ENCODE data around the gene MADCAM1. TPM values are rescaled to one million over a fixed set of nuclear protein-coding genes. Genes with fewer than 3 reads are reported as not detected.

MADCAM1 gene
- total and polyA plus RNA-seq, 2 experiments from 2014 or later, result 2.9 to 4.0 TPM

DNA sequence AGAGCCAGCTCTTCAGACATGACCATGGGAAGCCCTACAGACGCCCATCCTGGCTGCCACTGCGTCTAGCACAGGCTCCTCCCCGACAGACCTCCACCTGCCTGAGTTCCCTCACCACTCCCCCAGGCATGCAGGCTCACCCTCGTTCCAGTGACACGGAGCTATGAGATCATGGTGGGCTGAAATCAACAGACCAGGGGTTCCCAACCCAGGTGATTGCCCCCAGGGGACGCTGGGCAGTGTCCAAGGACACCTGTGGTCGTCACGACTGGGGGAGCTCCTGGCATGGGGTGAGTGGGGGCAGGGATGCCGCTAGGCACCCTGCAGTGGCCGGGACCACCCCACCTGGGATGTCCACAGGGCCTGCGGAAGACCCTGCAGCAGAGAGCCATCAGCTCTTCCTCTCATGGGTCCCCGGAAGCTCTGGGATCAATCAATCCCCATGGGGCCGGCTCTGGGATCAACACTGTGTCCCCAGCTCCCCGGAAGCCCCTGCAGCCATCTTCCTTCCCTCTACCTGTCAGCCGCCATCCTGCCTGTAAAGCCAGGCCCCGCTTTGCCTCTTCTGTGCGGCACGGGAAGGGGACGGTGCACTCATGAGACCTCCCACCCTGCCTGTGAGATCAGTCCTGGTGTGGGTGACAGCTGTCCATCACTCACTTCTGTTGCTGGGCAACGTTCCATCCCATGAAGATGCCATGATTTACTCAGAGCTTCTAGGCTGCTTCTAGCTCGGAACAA is 12.8 kb upstream of the MADCAM1 start:
- TF ChIP-seq EZH2phosphoT487 (IDR thresholded peaks at IDR 0.05; ENCODE audit: low read depth, severe bottlenecking, unreplicated experiment), result no peak
- TF ChIP-seq EZH2 (IDR thresholded peaks at IDR 0.05; ENCODE audit: borderline replicate concordance), result no peak
- TF ChIP-seq, protein P1, sequence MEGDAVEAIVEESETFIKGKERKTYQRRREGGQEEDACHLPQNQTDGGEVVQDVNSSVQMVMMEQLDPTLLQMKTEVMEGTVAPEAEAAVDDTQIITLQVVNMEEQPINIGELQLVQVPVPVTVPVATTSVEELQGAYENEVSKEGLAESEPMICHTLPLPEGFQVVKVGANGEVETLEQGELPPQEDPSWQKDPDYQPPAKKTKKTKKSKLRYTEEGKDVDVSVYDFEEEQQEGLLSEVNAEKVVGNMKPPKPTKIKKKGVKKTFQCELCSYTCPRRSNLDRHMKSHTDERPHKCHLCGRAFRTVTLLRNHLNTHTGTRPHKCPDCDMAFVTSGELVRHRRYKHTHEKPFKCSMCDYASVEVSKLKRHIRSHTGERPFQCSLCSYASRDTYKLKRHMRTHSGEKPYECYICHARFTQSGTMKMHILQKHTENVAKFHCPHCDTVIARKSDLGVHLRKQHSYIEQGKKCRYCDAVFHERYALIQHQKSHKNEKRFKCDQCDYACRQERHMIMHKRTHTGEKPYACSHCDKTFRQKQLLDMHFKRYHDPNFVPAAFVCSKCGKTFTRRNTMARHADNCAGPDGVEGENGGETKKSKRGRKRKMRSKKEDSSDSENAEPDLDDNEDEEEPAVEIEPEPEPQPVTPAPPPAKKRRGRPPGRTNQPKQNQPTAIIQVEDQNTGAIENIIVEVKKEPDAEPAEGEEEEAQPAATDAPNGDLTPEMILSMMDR (IDR thresholded peaks at IDR 0.05; ENCODE audit: poor library complexity), result no peak
- no peaks in the 10 kb centered on the region for H3K9me3 ChIP-seq (ENCODE audit: low read depth)
- WGBS (ENCODE audit: low lambda C conversion rate, missing lambda C conversion rate), result 77% methylated on average over 21 of the region's 21 CpGs

DNA sequence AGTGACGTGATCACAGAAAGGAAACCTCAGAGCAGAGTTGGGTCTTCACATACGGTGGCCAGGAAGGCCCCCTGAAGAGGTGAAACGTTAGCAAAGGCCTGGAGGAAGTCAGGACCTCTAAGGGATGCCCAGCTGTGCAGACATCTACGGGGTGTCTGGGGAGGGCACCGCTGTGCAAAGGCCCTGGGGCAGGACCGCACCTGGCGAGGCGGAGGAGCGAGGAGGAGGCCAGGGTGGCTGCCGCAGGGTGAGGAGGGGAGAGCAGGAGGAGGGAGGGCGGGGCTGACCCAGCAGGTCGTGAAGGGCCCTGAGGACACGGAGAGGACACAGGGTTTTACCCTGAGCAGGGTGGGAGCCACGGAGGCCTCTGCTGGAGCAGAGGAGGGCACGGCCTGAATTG is 11.8 kb upstream of the MADCAM1 start:
- no peak overlapping the region for H3K27ac ChIP-seq
- no peak for TF ChIP-seq EZH2 (IDR thresholded peaks at IDR 0.05; ENCODE audit: borderline replicate concordance)
- TF ChIP-seq EZH2phosphoT487 (IDR thresholded peaks at IDR 0.05; ENCODE audit: low read depth, severe bottlenecking, unreplicated experiment), result no peak
- TF ChIP-seq, protein P1 (IDR thresholded peaks at IDR 0.05; ENCODE audit: poor library complexity), result no peak
- H4K20me1 ChIP-seq (ENCODE audit: insufficient read depth, poor library complexity, severe bottlenecking), result no peaks in the 10 kb centered on the region
- no peaks in the 10 kb centered on the region for H3K79me2 ChIP-seq
- peaks cover 10% of the 10 kb centered on the region for H3K4me1 ChIP-seq (ENCODE audit: insufficient read depth)
- no peak overlapping the region for H2AFZ ChIP-seq
- no peak for DNase-seq (ENCODE audit: low spot score)
- no peaks in the 10 kb centered on the region for H3K9me3 ChIP-seq (ENCODE audit: low read depth)
- WGBS (ENCODE audit: low lambda C conversion rate, missing lambda C conversion rate), result 69% methylated on average over 12 of the region's 15 CpGs
- no peaks in the 10 kb centered on the region for H3K9me2 ChIP-seq (replicated peaks; ENCODE audit: insufficient read depth)
- H3K27me3 ChIP-seq, result no peaks in the 10 kb centered on the region
- no peak overlapping the region for H3K4me3 ChIP-seq
- H3K36me3 ChIP-seq (replicated peaks; ENCODE audit: insufficient read depth, low read depth), result no peaks in the 10 kb centered on the region
- no peak overlapping the region for H3K4me2 ChIP-seq

More for the DNA sequence above, 12.8 kb upstream of the MADCAM1 start:
- Histone ChIP-seq H4K20me1 (ENCODE audit: insufficient read depth, poor library complexity, severe bottlenecking) (no peaks in the 10 kb centered on the region), H3K36me3 (replicated peaks; ENCODE audit: insufficient read depth, low read depth) (no peaks in the 10 kb centered on the region), H3K9me2 (replicated peaks; ENCODE audit: insufficient read depth) (no peaks in the 10 kb centered on the region), H3K27ac (no peak overlapping the region), H3K27me3 (no peaks in the 10 kb centered on the region), H2AFZ (no peak overlapping the region), H3K4me3 (no peak overlapping the region), H3K4me1 (ENCODE audit: insufficient read depth) (peaks cover 10% of the 10 kb centered on the region), H3K79me2 (no peaks in the 10 kb centered on the region), H3K4me2 (no peak overlapping the region)
- DNase-seq (ENCODE audit: low spot score), result no peak

DNA sequence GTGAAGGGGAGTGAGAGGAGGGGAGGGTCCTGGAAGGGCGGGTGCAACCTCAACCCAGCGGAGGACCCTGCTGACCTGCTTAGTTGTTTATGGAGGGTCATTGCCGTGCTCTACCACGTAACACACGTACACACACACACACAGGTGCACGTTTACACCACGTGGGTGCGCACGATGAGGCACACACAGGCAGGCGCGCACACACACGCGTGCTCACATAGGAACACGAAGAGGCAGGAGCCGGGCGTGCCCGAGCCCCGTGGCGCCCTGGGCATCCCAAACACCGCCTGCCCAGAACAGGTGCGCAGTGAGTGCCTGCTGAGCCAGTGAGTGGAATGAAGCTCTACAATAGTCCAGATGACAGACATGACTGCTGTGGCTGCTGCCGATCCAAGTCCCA is 11.2 kb upstream of the MADCAM1 start:
- WGBS (ENCODE audit: low lambda C conversion rate, missing lambda C conversion rate), result 88% methylated on average over 22 of the region's 22 CpGs
- no peak overlapping the region for H3K4me3 ChIP-seq
- DNase-seq (ENCODE audit: low spot score), result no peak
- H3K79me2 ChIP-seq, result no peaks in the 10 kb centered on the region
- peak overlapping the region; percentile 55 for H3K4me2 ChIP-seq
- peak overlapping the region; percentile 85 for H3K27ac ChIP-seq
- H3K9me3 ChIP-seq (ENCODE audit: low read depth), result no peaks in the 10 kb centered on the region
- no peaks in the 10 kb centered on the region for H3K9me2 ChIP-seq (replicated peaks; ENCODE audit: insufficient read depth)
- H2AFZ ChIP-seq, result no peak overlapping the region
- no peaks in the 10 kb centered on the region for H3K36me3 ChIP-seq (replicated peaks; ENCODE audit: insufficient read depth, low read depth)
- peaks cover 12% of the 10 kb centered on the region for H3K4me1 ChIP-seq (ENCODE audit: insufficient read depth)
- no peaks in the 10 kb centered on the region for H3K27me3 ChIP-seq
- no peaks in the 10 kb centered on the region for H4K20me1 ChIP-seq (ENCODE audit: insufficient read depth, poor library complexity, severe bottlenecking)
- TF ChIP-seq EZH2phosphoT487 (IDR thresholded peaks at IDR 0.05; ENCODE audit: low read depth, severe bottlenecking, unreplicated experiment) (no peak), EZH2 (IDR thresholded peaks at IDR 0.05; ENCODE audit: borderline replicate concordance) (no peak)
- TF ChIP-seq, protein P1 (IDR thresholded peaks at IDR 0.05; ENCODE audit: poor library complexity), result no peak

All from hepatocyte (in vitro differentiated cells).